Gastroesophageal sphincter (tissue), 3 donors: ENCODE measurements around the gene C11orf58.

Experiments used
- CTCF ChIP-seq, 4 experiments: fragments of 200-600 bp in 2 of 4; fragments of 450-650 bp in 2 of 4; sonication (generic) in 1 of 4; IDR thresholded peaks; one replicate each; pipeline ENCODE4 v1.5.1; 2017 to 2019; ENCODE audit warnings: antibody characterized with exemption in 4 of 4, mild to moderate bottlenecking in 2 of 4, moderate library complexity in 2 of 4
- POLR2A ChIP-seq, 2 donors: fragments of 450-650 bp; IDR thresholded peaks; one replicate each; pipeline ENCODE4 v1.6.1; 2017; ENCODE audit warnings: antibody characterized with exemption in 2 of 2, mild to moderate bottlenecking in 2 of 2, moderate library complexity in 1 of 2

GRCh38 chr11:16793009-16793408 lies 54.6 kb downstream of the C11orf58 start:
- no peak for TF ChIP-seq POLR2A (IDR thresholded peaks at IDR 0.05)
- TF ChIP-seq CTCF (IDR thresholded peaks at IDR 0.05): no peak
